Activated CD4-positive, alpha-beta memory T cell treated with anti-CD3 and anti-CD28 coated beads for 36 hours (primary cell): ENCODE results near the gene RAB39B. TPM values are rescaled to one million over a fixed set of nuclear protein-coding genes. Genes with fewer than 3 reads are reported as not detected.
"Not testable (repeated sequence)": the region's sequence is repeated elsewhere in the genome, so short reads cannot be mapped to it uniquely, and the experiment has no call there.

Experiments used
- CTCF ChIA-PET: fragments of 350-600 bp; sonication (Branson Sonifier 250); formaldehyde crosslinking; loops from one replicate; lab custom pipeline; 2021; ENCODE audit warnings: antibody characterized with exemption, inconsistent platforms; lab: Charles Lee
- POLR2A ChIA-PET: fragments of 350-600 bp; sonication (Branson Sonifier 250); formaldehyde crosslinking; loops from one replicate; lab custom pipeline; 2021; ENCODE audit warnings: antibody characterized with exemption; lab: Charles Lee
- DNase-seq: peaks from one replicate; pipeline ENCODE4 v3.0.0-alpha.2; 2020
- H3K27ac Mint-ChIP-seq: one replicate; pipeline ENCODE4 v1.8.0; 2021; ENCODE audit warnings: mixed read lengths
- H3K27me3 Mint-ChIP-seq: one replicate; pipeline ENCODE4 v1.8.0; 2021; ENCODE audit warnings: mixed read lengths
- H3K36me3 Mint-ChIP-seq: one replicate; pipeline ENCODE4 v1.8.0; 2021; ENCODE audit warnings: mixed read lengths
- H3K4me1 Mint-ChIP-seq: one replicate; pipeline ENCODE4 v1.8.0; 2021; ENCODE audit warnings: low read depth, mixed read lengths
- H3K4me3 Mint-ChIP-seq: one replicate; pipeline ENCODE4 v1.8.0; 2021; ENCODE audit warnings: mild to moderate bottlenecking, mixed read lengths
- H3K9me3 Mint-ChIP-seq: one replicate; pipeline ENCODE4 v1.8.0; 2021; ENCODE audit warnings: mixed read lengths
- intact Hi-C: fragments of 100-400 bp; cut with micrococcal nuclease; formaldehyde crosslinking; loops from one replicate; pipeline ENCODE4 v1.15.1; 2023
- total RNA-seq, 2 experiments: library from RNA; stranded (reverse); gene quantifications; one replicate each; pipeline ENCODE4 v1.2.3, GENCODE V29; 2021

The RAB39B gene
- total RNA-seq, 2 experiments from 2014 or later = 13.6 to 15.3 TPM

DNA sequence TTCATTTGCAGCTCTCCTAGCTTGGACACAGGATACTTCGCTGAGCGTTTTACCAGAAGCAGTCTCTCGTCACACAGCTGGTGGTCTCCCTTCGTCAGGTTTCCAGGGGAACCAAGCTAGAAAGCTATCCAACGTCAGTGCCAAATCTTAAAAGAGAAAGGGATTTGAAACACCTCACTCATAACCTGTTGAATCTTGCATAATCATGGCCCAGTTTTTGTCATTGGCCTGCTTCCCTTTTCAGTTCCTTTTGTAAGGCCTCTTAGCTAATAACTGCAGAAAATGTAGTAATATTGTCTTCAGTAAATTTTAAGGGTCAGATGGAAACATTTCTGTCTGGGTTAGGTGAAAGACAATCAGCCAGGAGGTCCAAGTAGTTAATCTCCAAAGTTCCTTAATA is 22.0 kb downstream of the RAB39B start:
- DNase-seq = no peak

DNA sequence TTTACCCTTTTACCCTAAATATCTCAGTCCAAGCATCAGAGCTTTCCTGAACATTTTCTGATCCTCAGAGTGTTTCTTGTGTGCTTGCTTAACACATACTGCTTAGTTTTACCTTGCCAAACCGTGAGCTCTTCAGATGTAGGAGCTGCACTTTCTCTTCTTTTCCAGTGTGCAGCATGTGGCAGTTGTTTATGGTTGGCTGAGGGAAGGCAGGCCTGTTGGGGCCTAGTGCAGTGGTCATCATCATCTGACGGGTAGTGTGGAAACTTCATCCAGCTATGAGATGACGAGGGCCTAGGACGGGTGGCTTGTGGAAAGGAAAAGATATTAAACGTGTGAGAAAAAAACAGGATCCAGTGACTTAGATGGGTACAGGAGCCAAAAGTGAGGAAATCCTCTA is 26.6 kb downstream of the RAB39B start:
- ChIA-PET POLR2A (no interaction called here), CTCF (no interaction called here)
- no peaks in the 10 kb centered on the region for H3K9me3 Mint-ChIP-seq
- no peak overlapping the region for H3K4me3 Mint-ChIP-seq
- intact Hi-C loops = no loop called here
- peaks cover 4% of the 10 kb centered on the region for H3K4me1 Mint-ChIP-seq
- H3K27me3 Mint-ChIP-seq = no peaks in the 10 kb centered on the region
- no peak for DNase-seq
- H3K36me3 Mint-ChIP-seq = peaks cover 18% of the 10 kb centered on the region
- H3K27ac Mint-ChIP-seq = no peak overlapping the region

More for the DNA sequence above, 22.0 kb downstream of the RAB39B start:
- no peak overlapping the region for H3K4me3 Mint-ChIP-seq
- no peaks in the 10 kb centered on the region for H3K27me3 Mint-ChIP-seq
- H3K4me1 Mint-ChIP-seq = no peaks in the 10 kb centered on the region
- H3K36me3 Mint-ChIP-seq = peaks cover 9% of the 10 kb centered on the region
- ChIA-PET POLR2A (no interaction called here), CTCF (interaction anchor here (1.9 kb wide), 1 partner anchor 26 kb away, joined by 5 read pairs; the partner anchor contains the start of gene VBP1)
- intact Hi-C loops = no loop called here
- no peaks in the 10 kb centered on the region for H3K9me3 Mint-ChIP-seq
- H3K27ac Mint-ChIP-seq = no peak overlapping the region

GRCh38 chrX:155235891-155236290 is 28.4 kb downstream of the RAB39B start:
- intact Hi-C loops = no loop called here
- no peak overlapping the region for H3K4me3 Mint-ChIP-seq
- CTCF ChIA-PET = no interaction called here
- H3K36me3 Mint-ChIP-seq = peaks cover 23% of the 10 kb centered on the region
- H3K27me3 Mint-ChIP-seq = no peaks in the 10 kb centered on the region
- H3K27ac Mint-ChIP-seq = no peak overlapping the region
- POLR2A ChIA-PET = no interaction called here
- H3K4me1 Mint-ChIP-seq = peaks cover 11% of the 10 kb centered on the region
- no peak for DNase-seq
- H3K9me3 Mint-ChIP-seq = no peaks in the 10 kb centered on the region

DNA sequence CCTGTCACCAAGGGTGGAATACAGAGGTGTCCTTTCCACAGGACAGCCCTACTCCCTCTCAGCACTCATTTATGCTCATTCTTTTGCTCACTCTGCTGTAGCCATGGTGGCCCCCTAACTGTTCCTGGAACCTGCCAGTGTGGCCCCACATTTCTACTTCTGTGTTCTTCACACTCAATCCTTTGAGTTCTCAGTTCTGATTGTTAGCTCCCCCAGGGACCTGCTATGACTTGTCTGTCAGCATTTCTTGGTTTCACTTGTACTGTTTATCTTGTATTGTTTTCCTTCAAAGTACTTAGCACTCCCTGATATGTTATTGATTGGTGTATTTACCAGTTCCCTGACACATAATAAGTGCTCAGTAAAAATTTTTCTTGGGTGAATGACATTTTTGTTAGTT is 33.1 kb downstream of the RAB39B start:
- peak overlapping the region; percentile 70 for H3K27ac Mint-ChIP-seq
- intact Hi-C loops = no loop called here
- H3K27me3 Mint-ChIP-seq = no peaks in the 10 kb centered on the region
- DNase-seq = no peak
- H3K4me1 Mint-ChIP-seq = peaks cover 21% of the 10 kb centered on the region
- H3K9me3 Mint-ChIP-seq = no peaks in the 10 kb centered on the region
- ChIA-PET POLR2A (no interaction called here), CTCF (no interaction called here)
- peaks cover 17% of the 10 kb centered on the region for H3K36me3 Mint-ChIP-seq
- no peak overlapping the region for H3K4me3 Mint-ChIP-seq

GRCh38 chrX:155225774-155226173 is 38.5 kb downstream of the RAB39B start:
- Mint-ChIP-seq H3K4me1 (peaks cover 13% of the 10 kb centered on the region), H3K9me3 (no peaks in the 10 kb centered on the region), H3K4me3 (no peak overlapping the region), H3K27me3 (no peaks in the 10 kb centered on the region), H3K36me3 (peaks cover 28% of the 10 kb centered on the region), H3K27ac (no peak overlapping the region)
- POLR2A ChIA-PET = no interaction called here
- DNase-seq = no peak
- CTCF ChIA-PET = interaction anchor here (2.0 kb wide), 1 partner anchor 9 kb away, joined by 5 read pairs; no protein-coding TSS in a partner anchor
- intact Hi-C loops = no loop called here

- H3K4me3 Mint-ChIP-seq, H3K4me1 Mint-ChIP-seq, H3K27me3 Mint-ChIP-seq, intact Hi-C loops, H3K27ac Mint-ChIP-seq, H3K9me3 Mint-ChIP-seq, POLR2A ChIA-PET, DNase-seq, CTCF ChIA-PET: not testable (repeated sequence)
- peaks cover 24% of the 10 kb centered on the region for H3K36me3 Mint-ChIP-seq
Observed at GRCh38 chrX:155223746-155224145, 40.5 kb downstream of the RAB39B start.

GRCh38 chrX:155221351-155221750 is 42.9 kb downstream of the RAB39B start:
- Mint-ChIP-seq H3K27me3 (no peaks in the 10 kb centered on the region), H3K36me3 (peaks cover 22% of the 10 kb centered on the region), H3K4me3 (no peak overlapping the region), H3K9me3 (no peaks in the 10 kb centered on the region), H3K27ac (no peak overlapping the region), H3K4me1 (peaks cover 23% of the 10 kb centered on the region)
- POLR2A ChIA-PET = no interaction called here
- intact Hi-C loops = no loop called here
- CTCF ChIA-PET = interaction anchor here (1.7 kb wide), 1 partner anchor 303 kb away, joined by 4 read pairs; no protein-coding TSS in a partner anchor
- DNase-seq = no peak

GRCh38 chrX:155218777-155219176 is 45.5 kb downstream of the RAB39B start:
- Mint-ChIP-seq H3K27ac (peak overlapping the region; percentile 3), H3K27me3 (no peaks in the 10 kb centered on the region), H3K9me3 (no peaks in the 10 kb centered on the region), H3K36me3 (peaks cover 13% of the 10 kb centered on the region), H3K4me1 (peaks cover 19% of the 10 kb centered on the region), H3K4me3 (peak overlapping the region; percentile 9)
- ChIA-PET POLR2A (no interaction called here), CTCF (interaction anchor here (1.4 kb wide), 1 partner anchor 301 kb away, joined by 4 read pairs; no protein-coding TSS in a partner anchor)
- DNase-seq = no peak
- intact Hi-C loops = loop anchor here (10.0 kb wide), 1 partner anchor 124 kb away; no protein-coding TSS in a partner anchor

GRCh38 chrX:155216940-155217440 is 47.3 kb downstream of the RAB39B start:
- DNase-seq = peak; percentile 13
- no peaks in the 10 kb centered on the region for H3K9me3 Mint-ChIP-seq
- peak overlapping the region; percentile 83 for H3K27ac Mint-ChIP-seq
- intact Hi-C loops = loop anchor here (1.0 to 10.0 kb wide), 4 partner anchors 29 to 237 kb away; partner anchors contain the start of gene RAB39B
- ChIA-PET POLR2A (interaction anchor here (0.6 to 0.8 kb wide), 2 partner anchors 47 to 116 kb away, joined by 3 read pairs; partner anchors contain the start of gene RAB39B), CTCF (interaction anchor here (0.8 to 2.2 kb wide), 10 partner anchors 9 to 202 kb away, joined by 3 to 6 read pairs (median 4); no protein-coding TSS in a partner anchor)
- peak overlapping the region; percentile 87 for H3K4me3 Mint-ChIP-seq
- H3K4me1 Mint-ChIP-seq = peaks cover 19% of the 10 kb centered on the region
- peaks cover 5% of the 10 kb centered on the region for H3K36me3 Mint-ChIP-seq
- no peaks in the 10 kb centered on the region for H3K27me3 Mint-ChIP-seq

GRCh38 chrX:155216179-155216939 is 47.9 kb downstream of the RAB39B start, which contains the start of gene VBP1:
Gene VBP1 (plus strand): TSS chrX:155216460. CDS start chrX:155216483, 23 bp downstream.
- intact Hi-C loops = loop anchor here (1.0 to 10.0 kb wide), 4 partner anchors 28 to 236 kb away; partner anchors contain the start of gene RAB39B
- peak within 1 kb of the TSS; percentile 83 for H3K27ac Mint-ChIP-seq
- ChIA-PET POLR2A (interaction anchor here (0.6 to 0.8 kb wide), 2 partner anchors 48 to 117 kb away, joined by 3 read pairs; partner anchors contain the start of gene RAB39B), CTCF (interaction anchor here (0.8 to 2.2 kb wide), 10 partner anchors 9 to 203 kb away, joined by 3 to 6 read pairs (median 4); partner anchors contain the start of gene FUNDC2)
- H3K36me3 Mint-ChIP-seq = peaks cover 1% of the 10 kb centered on the region
- H3K4me3 Mint-ChIP-seq = peak within 1 kb of the TSS; percentile 87
- peaks cover 19% of the 10 kb centered on the region for H3K4me1 Mint-ChIP-seq
- peak; percentile 92 for DNase-seq
- no peaks in the 10 kb centered on the region for H3K27me3 Mint-ChIP-seq
- no peaks in the 10 kb centered on the region for H3K9me3 Mint-ChIP-seq

- intact Hi-C loops = loop anchor here (1.0 to 10.0 kb wide), 4 partner anchors 27 to 235 kb away; partner anchors contain the start of gene RAB39B
- Mint-ChIP-seq H3K36me3 (peaks cover 1% of the 10 kb centered on the region), H3K4me1 (peaks cover 19% of the 10 kb centered on the region), H3K4me3 (peak overlapping the region; percentile 87), H3K9me3 (no peaks in the 10 kb centered on the region), H3K27ac (peak overlapping the region; percentile 83), H3K27me3 (no peaks in the 10 kb centered on the region)
- ChIA-PET POLR2A (interaction anchor here (0.8 kb wide), 1 partner anchor 48 kb away, joined by 3 read pairs; the partner anchor contains the start of gene RAB39B), CTCF (interaction anchor here (0.8 to 2.2 kb wide), 8 partner anchors 26 to 204 kb away, joined by 3 to 6 read pairs (median 4); partner anchors contain the start of gene FUNDC2)
- DNase-seq = no peak
Observed at GRCh38 chrX:155215443-155216178, 48.7 kb downstream of the RAB39B start.
